ENCODE measurements around the gene CHST1. TPM values are rescaled to one million over a fixed set of nuclear protein-coding genes. Genes with fewer than 3 reads are reported as not detected.

CHST1 gene
- total RNA-seq, 2 donors from 2014 or later = 0.54 to 0.58 TPM

DNA sequence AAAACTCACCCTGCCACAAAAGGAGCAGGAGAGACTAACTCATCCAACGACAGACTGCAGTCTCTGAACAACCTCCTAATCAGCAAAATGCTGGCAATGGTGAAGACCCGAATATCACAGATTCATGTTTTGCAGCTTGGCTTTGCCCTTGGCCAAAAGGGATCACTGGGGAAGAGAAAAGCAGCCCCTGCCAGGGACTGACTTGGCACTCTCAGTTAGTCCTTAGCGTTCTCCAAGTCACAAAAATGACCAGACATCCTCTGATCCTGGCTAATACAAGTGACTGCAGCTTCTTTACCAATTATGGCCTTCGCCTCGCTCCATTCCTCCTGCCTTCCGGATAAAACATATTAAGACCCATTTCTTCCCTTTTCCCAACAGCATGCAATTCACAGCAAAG, 22.4 kb upstream of the CHST1 start:
- no peak overlapping the region for H3K27ac ChIP-seq
- H3K4me1 ChIP-seq = no peaks in the 10 kb centered on the region
- H3K9ac ChIP-seq (ENCODE audit: low read depth in 2 of 2, low read length in 2 of 2) = no peak overlapping the region
- no peaks in the 10 kb centered on the region for H3K9me3 ChIP-seq
- no peak for DNase-seq
- H3K27me3 ChIP-seq = no peaks in the 10 kb centered on the region
- TF ChIP-seq, protein P1, sequence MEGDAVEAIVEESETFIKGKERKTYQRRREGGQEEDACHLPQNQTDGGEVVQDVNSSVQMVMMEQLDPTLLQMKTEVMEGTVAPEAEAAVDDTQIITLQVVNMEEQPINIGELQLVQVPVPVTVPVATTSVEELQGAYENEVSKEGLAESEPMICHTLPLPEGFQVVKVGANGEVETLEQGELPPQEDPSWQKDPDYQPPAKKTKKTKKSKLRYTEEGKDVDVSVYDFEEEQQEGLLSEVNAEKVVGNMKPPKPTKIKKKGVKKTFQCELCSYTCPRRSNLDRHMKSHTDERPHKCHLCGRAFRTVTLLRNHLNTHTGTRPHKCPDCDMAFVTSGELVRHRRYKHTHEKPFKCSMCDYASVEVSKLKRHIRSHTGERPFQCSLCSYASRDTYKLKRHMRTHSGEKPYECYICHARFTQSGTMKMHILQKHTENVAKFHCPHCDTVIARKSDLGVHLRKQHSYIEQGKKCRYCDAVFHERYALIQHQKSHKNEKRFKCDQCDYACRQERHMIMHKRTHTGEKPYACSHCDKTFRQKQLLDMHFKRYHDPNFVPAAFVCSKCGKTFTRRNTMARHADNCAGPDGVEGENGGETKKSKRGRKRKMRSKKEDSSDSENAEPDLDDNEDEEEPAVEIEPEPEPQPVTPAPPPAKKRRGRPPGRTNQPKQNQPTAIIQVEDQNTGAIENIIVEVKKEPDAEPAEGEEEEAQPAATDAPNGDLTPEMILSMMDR (IDR thresholded peaks at IDR 0.05) = no peak
- no peaks in the 10 kb centered on the region for H3K36me3 ChIP-seq
- no peak overlapping the region for H3K4me3 ChIP-seq
- intact Hi-C loops (cut with DNase I) = no loop called here

DNA sequence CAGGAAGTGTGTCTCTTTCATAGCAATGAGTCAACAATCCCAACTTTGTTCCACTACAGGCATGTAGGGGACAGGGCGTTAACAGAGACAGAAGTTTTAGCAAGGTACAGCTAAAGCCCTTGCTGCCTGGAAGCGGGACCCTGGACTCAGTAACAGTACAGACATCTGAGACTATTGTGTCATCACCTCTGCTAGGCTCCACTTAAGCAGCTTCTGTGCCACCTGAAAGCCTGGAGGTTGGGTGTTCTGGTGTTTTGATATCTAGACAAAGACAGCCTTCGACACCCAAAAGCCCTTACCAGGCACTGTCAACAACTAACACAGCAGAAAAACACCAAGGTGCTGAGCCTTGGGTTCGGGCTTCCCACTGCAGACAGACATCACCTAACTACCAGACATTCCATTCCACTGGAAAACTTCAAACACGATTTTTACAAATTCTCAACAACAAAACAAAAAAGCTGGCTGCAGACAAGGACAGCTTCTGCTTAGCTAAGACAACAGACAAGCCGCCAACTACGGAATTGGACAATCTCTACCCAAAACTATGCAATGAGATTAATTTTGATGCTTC, 20.6 kb upstream of the CHST1 start:
- no peaks in the 10 kb centered on the region for H3K27me3 ChIP-seq
- H3K27ac ChIP-seq = no peak overlapping the region
- DNase-seq = no peak
- no peaks in the 10 kb centered on the region for H3K36me3 ChIP-seq
- TF ChIP-seq, protein P1 (IDR thresholded peaks at IDR 0.05) = no peak
- intact Hi-C loops (cut with DNase I) = no loop called here
- H3K9me3 ChIP-seq = no peaks in the 10 kb centered on the region
- no peaks in the 10 kb centered on the region for H3K4me1 ChIP-seq
- H3K4me3 ChIP-seq = no peak overlapping the region
- H3K9ac ChIP-seq (ENCODE audit: low read depth in 2 of 2, low read length in 2 of 2) = no peak overlapping the region

DNA sequence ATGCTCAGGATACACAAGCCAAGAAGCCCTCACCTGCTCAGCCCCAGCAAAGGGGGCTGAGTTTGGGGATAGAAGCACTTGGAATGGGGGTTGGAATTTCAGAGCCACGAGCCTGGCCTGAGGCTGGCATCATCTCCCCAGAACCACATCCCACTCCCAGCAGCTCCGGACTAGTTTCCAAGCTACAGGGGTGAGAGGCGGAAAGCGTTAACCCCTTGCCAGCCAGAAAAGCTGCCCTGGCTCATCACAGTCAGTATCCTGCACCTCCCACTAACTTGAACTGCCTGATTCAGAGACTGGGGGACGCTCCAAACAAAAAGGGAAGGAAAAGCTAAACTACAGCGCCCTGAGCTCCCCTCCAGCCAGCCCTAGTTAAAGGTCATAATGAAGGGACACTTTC, 19.0 kb upstream of the CHST1 start:
- no peak for DNase-seq
- no peak overlapping the region for H3K4me3 ChIP-seq
- intact Hi-C loops (cut with DNase I) = no loop called here
- no peak overlapping the region for H3K27ac ChIP-seq
- H3K4me1 ChIP-seq = no peaks in the 10 kb centered on the region
- no peak overlapping the region for H3K9ac ChIP-seq (ENCODE audit: low read depth in 2 of 2, low read length in 2 of 2)
- H3K27me3 ChIP-seq = no peaks in the 10 kb centered on the region
- TF ChIP-seq, protein P1 (IDR thresholded peaks at IDR 0.05) = no peak
- H3K36me3 ChIP-seq = no peaks in the 10 kb centered on the region
- H3K9me3 ChIP-seq = no peaks in the 10 kb centered on the region

- Histone ChIP-seq H3K27me3 (no peaks in the 10 kb centered on the region), H3K9ac (ENCODE audit: low read depth in 2 of 2, low read length in 2 of 2) (no peak overlapping the region), H3K4me1 (no peaks in the 10 kb centered on the region), H3K9me3 (no peaks in the 10 kb centered on the region), H3K36me3 (no peaks in the 10 kb centered on the region), H3K27ac (no peak overlapping the region), H3K4me3 (no peak overlapping the region)
- DNase-seq = no peak
- intact Hi-C loops (cut with DNase I) = no loop called here
- TF ChIP-seq, protein P1 (IDR thresholded peaks at IDR 0.05) = no peak
Observed at GRCh38 chr11:45683271-45684058, 18.0 kb upstream of the CHST1 start.

- Histone ChIP-seq H3K4me1 (no peaks in the 10 kb centered on the region), H3K9me3 (no peaks in the 10 kb centered on the region), H3K9ac (ENCODE audit: low read depth in 2 of 2, low read length in 2 of 2) (no peak overlapping the region), H3K4me3 (no peak overlapping the region), H3K27ac (no peak overlapping the region), H3K36me3 (no peaks in the 10 kb centered on the region), H3K27me3 (no peaks in the 10 kb centered on the region)
- TF ChIP-seq, protein P1 (IDR thresholded peaks at IDR 0.05) = no peak
- DNase-seq = no peak
- intact Hi-C loops (cut with DNase I) = no loop called here
Observed at GRCh38 chr11:45679806-45680205, 14.4 kb upstream of the CHST1 start.

Measured in colonic mucosa (tissue), 4 donors.